GM21381 (cell line): ENCODE measurements around the gene SMAD3.
A peak's percentile ranks its signal among the peaks of the same experiment; 100 is the strongest.
"Not testable (repeated sequence)": the region's sequence is repeated elsewhere in the genome, so short reads cannot be mapped to it uniquely, and the experiment has no call there.

Experiments used
- ATAC-seq: cut with Tn5 transposase; IDR thresholded peaks from one replicate; pipeline ENCODE4 v1.9.1; 2021; ENCODE audit warnings: mild to moderate bottlenecking, moderate library complexity; ENCODE audit not compliant: unreplicated experiment

The SMAD3 gene

GRCh38 chr15:67138891-67139855 is 73.8 kb downstream of the SMAD3 start:
- ATAC-seq, result no peak

- peak; percentile 74 for ATAC-seq
These were observed 74.9 kb downstream of the SMAD3 start for GRCh38 chr15:67140078-67140833.

GRCh38 chr15:67142092-67142766 is 76.8 kb downstream of the SMAD3 start:
- no peak for ATAC-seq

- ATAC-seq, result no peak
These were observed 77.3 kb downstream of the SMAD3 start for GRCh38 chr15:67142767-67143100.

GRCh38 chr15:67143646-67144045 is 78.2 kb downstream of the SMAD3 start:
- no peak for ATAC-seq

GRCh38 chr15:67144609-67145311 is 79.4 kb downstream of the SMAD3 start:
- ATAC-seq, result no peak

- no peak for ATAC-seq
These were observed 79.9 kb downstream of the SMAD3 start for GRCh38 chr15:67145312-67145610.

- no peak for ATAC-seq
These were observed 80.3 kb downstream of the SMAD3 start for GRCh38 chr15:67145710-67146109.

GRCh38 chr15:67146234-67146633 is 80.8 kb downstream of the SMAD3 start:
- no peak for ATAC-seq

GRCh38 chr15:67146875-67147381 is 81.5 kb downstream of the SMAD3 start:
- ATAC-seq, result no peak

GRCh38 chr15:67147396-67147949 is 82.1 kb downstream of the SMAD3 start:
- no peak for ATAC-seq

GRCh38 chr15:67148196-67148701 is 82.8 kb downstream of the SMAD3 start:
- ATAC-seq, result no peak

- ATAC-seq, result no peak
These were observed 83.8 kb downstream of the SMAD3 start for GRCh38 chr15:67149068-67149772.

- no peak for ATAC-seq
These were observed 84.3 kb downstream of the SMAD3 start for GRCh38 chr15:67149773-67150022.

- no peak for ATAC-seq
These were observed 84.8 kb downstream of the SMAD3 start for GRCh38 chr15:67150023-67150860.

GRCh38 chr15:67152429-67152828 is 87.0 kb downstream of the SMAD3 start:
- no peak for ATAC-seq

GRCh38 chr15:67153044-67153443 is 87.6 kb downstream of the SMAD3 start:
- ATAC-seq, result not testable (repeated sequence)

- ATAC-seq, result no peak
These were observed 88.8 kb downstream of the SMAD3 start for GRCh38 chr15:67154249-67154648.

- ATAC-seq, result no peak
These were observed 91.0 kb downstream of the SMAD3 start for GRCh38 chr15:67156426-67156825.
